Measurements from ENCODE around the gene EXOC4.

The EXOC4 gene

DNA sequence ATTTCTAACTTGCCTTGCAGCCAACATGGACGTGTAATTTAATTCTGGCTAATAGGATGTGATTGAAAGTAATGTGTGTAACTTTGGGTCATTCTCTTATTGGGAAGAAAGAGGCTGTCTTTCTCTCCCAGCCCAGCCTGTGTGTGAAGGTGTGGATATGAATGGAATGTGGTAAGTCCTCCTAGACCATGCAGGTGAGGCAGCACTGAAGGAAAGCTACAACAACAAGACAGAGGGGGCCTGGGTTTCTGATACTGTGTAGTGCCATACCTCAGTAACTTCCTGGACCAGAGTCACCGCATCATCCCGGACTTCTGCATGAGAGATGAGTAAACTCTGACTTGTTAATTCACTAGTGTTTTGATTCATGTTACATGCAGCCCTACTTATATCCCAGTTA, 237.0 kb downstream of the EXOC4 start:
- no peak overlapping the region for H3K27ac ChIP-seq (ENCODE audit: extremely low read depth, low read depth, low read length)
- CTCF ChIA-PET: no interaction called here
- POLR2A ChIA-PET: no interaction called here

DNA sequence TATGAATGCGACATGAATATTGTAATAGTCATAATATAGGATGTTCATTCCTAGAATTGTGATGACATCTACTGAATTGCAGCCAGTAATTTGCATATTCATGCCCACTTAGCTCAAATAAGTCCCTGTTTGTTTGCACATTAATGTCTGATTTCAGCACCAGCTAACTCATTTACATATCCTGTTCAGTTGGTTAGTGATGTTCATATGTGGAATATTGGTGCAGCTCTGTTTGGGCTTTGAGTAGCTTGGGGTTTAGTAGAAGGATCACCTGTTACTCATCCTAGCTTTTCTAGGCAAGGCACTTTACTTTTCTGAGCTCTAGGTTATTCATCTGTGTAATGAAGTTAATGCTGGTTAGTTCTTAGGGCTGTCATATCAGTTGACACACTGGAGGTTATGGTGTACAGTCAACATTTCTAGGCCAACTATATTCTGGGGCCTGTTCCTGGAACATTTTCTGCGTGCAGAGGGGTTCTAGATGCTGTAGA, 238.4 kb downstream of the EXOC4 start:
- POLR2A ChIA-PET: no interaction called here
- H3K36me3 ChIP-seq (ENCODE audit: control insufficient read depth in 2 of 2, insufficient read depth in 1 of 2, low read length in 2 of 2): no peaks in the 10 kb centered on the region
- H3K27ac ChIP-seq (ENCODE audit: extremely low read depth, low read depth, low read length): peak overlapping the region; percentile 70; the same call in 1 of the 2 replicates
- H3K4me3 ChIP-seq (ENCODE audit: low read depth, low read length): no peak overlapping the region
- CTCF ChIA-PET: no interaction called here
- H3K9me3 ChIP-seq (ENCODE audit: control insufficient read depth, insufficient read depth, low read depth, low read length): no peaks in the 10 kb centered on the region
- H3K4me1 ChIP-seq (ENCODE audit: control insufficient read depth, insufficient read depth, low read length): peaks cover 19% of the 10 kb centered on the region
- TF ChIP-seq SCRT2 (tag by site-specific recombination; IDR thresholded peaks at IDR 0.05): peak; percentile 83
- TF ChIP-seq, protein P1, sequence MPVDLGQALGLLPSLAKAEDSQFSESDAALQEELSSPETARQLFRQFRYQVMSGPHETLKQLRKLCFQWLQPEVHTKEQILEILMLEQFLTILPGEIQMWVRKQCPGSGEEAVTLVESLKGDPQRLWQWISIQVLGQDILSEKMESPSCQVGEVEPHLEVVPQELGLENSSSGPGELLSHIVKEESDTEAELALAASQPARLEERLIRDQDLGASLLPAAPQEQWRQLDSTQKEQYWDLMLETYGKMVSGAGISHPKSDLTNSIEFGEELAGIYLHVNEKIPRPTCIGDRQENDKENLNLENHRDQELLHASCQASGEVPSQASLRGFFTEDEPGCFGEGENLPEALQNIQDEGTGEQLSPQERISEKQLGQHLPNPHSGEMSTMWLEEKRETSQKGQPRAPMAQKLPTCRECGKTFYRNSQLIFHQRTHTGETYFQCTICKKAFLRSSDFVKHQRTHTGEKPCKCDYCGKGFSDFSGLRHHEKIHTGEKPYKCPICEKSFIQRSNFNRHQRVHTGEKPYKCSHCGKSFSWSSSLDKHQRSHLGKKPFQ (tag by site-specific recombination; IDR thresholded peaks at IDR 0.05): no peak
- TF ChIP-seq, protein P2, sequence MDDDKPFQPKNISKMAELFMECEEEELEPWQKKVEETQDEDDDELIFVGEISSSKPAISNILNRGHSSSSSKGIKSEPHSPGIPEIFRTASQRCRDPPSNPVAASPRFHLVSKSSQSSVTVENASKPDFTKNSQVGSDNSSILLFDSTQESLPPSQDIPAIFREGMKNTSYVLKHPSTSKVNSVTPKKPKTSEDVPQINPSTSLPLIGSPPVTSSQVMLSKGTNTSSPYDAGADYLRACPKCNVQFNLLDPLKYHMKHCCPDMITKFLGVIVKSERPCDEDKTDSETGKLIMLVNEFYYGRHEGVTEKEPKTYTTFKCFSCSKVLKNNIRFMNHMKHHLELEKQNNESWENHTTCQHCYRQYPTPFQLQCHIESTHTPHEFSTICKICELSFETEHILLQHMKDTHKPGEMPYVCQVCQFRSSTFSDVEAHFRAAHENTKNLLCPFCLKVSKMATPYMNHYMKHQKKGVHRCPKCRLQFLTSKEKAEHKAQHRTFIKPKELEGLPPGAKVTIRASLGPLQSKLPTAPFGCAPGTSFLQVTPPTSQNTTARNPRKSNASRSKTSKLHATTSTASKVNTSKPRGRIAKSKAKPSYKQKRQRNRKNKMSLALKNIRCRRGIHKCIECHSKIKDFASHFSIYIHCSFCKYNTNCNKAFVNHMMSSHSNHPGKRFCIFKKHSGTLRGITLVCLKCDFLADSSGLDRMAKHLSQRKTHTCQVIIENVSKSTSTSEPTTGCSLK (tag by site-specific recombination; IDR thresholded peaks at IDR 0.05): no peak
- TF ChIP-seq, protein P3, sequence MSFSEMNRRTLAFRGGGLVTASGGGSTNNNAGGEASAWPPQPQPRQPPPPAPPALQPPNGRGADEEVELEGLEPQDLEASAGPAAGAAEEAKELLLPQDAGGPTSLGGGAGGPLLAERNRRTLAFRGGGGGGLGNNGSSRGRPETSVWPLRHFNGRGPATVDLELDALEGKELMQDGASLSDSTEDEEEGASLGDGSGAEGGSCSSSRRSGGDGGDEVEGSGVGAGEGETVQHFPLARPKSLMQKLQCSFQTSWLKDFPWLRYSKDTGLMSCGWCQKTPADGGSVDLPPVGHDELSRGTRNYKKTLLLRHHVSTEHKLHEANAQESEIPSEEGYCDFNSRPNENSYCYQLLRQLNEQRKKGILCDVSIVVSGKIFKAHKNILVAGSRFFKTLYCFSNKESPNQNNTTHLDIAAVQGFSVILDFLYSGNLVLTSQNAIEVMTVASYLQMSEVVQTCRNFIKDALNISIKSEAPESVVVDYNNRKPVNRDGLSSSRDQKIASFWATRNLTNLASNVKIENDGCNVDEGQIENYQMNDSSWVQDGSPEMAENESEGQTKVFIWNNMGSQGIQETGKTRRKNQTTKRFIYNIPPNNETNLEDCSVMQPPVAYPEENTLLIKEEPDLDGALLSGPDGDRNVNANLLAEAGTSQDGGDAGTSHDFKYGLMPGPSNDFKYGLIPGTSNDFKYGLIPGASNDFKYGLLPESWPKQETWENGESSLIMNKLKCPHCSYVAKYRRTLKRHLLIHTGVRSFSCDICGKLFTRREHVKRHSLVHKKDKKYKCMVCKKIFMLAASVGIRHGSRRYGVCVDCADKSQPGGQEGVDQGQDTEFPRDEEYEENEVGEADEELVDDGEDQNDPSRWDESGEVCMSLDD (tag by site-specific recombination; IDR thresholded peaks at IDR 0.05): no peak
- TF ChIP-seq, protein P4, sequence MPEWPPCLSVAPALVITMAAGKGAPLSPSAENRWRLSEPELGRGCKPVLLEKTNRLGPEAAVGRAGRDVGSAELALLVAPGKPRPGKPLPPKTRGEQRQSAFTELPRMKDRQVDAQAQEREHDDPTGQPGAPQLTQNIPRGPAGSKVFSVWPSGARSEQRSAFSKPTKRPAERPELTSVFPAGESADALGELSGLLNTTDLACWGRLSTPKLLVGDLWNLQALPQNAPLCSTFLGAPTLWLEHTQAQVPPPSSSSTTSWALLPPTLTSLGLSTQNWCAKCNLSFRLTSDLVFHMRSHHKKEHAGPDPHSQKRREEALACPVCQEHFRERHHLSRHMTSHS (tag by site-specific recombination; IDR thresholded peaks at IDR 0.05): no peak
- TF ChIP-seq ZNF600 (tag by site-specific recombination; IDR thresholded peaks at IDR 0.05): no peak
- TF ChIP-seq, protein P5, sequence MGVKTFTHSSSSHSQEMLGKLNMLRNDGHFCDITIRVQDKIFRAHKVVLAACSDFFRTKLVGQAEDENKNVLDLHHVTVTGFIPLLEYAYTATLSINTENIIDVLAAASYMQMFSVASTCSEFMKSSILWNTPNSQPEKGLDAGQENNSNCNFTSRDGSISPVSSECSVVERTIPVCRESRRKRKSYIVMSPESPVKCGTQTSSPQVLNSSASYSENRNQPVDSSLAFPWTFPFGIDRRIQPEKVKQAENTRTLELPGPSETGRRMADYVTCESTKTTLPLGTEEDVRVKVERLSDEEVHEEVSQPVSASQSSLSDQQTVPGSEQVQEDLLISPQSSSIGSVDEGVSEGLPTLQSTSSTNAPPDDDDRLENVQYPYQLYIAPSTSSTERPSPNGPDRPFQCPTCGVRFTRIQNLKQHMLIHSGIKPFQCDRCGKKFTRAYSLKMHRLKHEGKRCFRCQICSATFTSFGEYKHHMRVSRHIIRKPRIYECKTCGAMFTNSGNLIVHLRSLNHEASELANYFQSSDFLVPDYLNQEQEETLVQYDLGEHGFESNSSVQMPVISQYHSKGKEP (tag by site-specific recombination; IDR thresholded peaks at IDR 0.05): no peak
- TF ChIP-seq, protein P6, sequence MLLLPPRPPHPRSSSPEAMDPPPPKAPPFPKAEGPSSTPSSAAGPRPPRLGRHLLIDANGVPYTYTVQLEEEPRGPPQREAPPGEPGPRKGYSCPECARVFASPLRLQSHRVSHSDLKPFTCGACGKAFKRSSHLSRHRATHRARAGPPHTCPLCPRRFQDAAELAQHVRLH (tag by site-specific recombination; IDR thresholded peaks at IDR 0.05): no peak
- no peak for TF ChIP-seq ZNF677 (tag by site-specific recombination; IDR thresholded peaks at IDR 0.05)
- no peak for TF ChIP-seq ZSCAN30 (tag by site-specific recombination; IDR thresholded peaks at IDR 0.05)
- TF ChIP-seq, protein P7, sequence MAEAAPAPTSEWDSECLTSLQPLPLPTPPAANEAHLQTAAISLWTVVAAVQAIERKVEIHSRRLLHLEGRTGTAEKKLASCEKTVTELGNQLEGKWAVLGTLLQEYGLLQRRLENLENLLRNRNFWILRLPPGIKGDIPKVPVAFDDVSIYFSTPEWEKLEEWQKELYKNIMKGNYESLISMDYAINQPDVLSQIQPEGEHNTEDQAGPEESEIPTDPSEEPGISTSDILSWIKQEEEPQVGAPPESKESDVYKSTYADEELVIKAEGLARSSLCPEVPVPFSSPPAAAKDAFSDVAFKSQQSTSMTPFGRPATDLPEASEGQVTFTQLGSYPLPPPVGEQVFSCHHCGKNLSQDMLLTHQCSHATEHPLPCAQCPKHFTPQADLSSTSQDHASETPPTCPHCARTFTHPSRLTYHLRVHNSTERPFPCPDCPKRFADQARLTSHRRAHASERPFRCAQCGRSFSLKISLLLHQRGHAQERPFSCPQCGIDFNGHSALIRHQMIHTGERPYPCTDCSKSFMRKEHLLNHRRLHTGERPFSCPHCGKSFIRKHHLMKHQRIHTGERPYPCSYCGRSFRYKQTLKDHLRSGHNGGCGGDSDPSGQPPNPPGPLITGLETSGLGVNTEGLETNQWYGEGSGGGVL (tag by site-specific recombination; IDR thresholded peaks at IDR 0.05): no peak
- TF ChIP-seq SCRT1 (tag by site-specific recombination; IDR thresholded peaks at IDR 0.05; ENCODE audit: borderline replicate concordance): peak; percentile 79

More for the DNA sequence above, 237.0 kb downstream of the EXOC4 start:
- Histone ChIP-seq H3K4me3 (ENCODE audit: low read depth, low read length) (no peak overlapping the region), H3K4me1 (ENCODE audit: control insufficient read depth, insufficient read depth, low read length) (peaks cover 19% of the 10 kb centered on the region), H3K36me3 (ENCODE audit: control insufficient read depth in 2 of 2, insufficient read depth in 1 of 2, low read length in 2 of 2) (no peaks in the 10 kb centered on the region), H3K9me3 (ENCODE audit: control insufficient read depth, insufficient read depth, low read depth, low read length) (no peaks in the 10 kb centered on the region)
- TF ChIP-seq HOXD13 (CRISPR knock-in tag; IDR thresholded peaks at IDR 0.05; ENCODE audit: borderline replicate concordance) (no peak), ZNF423 (tag by site-specific recombination; IDR thresholded peaks at IDR 0.05) (no peak), FEZF1 (tag by site-specific recombination; IDR thresholded peaks at IDR 0.05) (no peak), ZNF629 (tag by site-specific recombination; IDR thresholded peaks at IDR 0.05) (no peak), ZNF302 (tag by site-specific recombination; IDR thresholded peaks at IDR 0.05; ENCODE audit: low read depth) (no peak), ZNF776 (tag by site-specific recombination; IDR thresholded peaks at IDR 0.05; ENCODE audit: borderline replicate concordance) (no peak), ZNF785 (tag by site-specific recombination; IDR thresholded peaks at IDR 0.05) (no peak), ZNF610 (tag by site-specific recombination; IDR thresholded peaks at IDR 0.05; ENCODE audit: borderline replicate concordance) (no peak), ZNF2 (tag by site-specific recombination; IDR thresholded peaks at IDR 0.05) (no peak), HOXC10 (CRISPR knock-in tag; IDR thresholded peaks at IDR 0.05) (no peak)
- TF ChIP-seq, protein P6 (tag by site-specific recombination; IDR thresholded peaks at IDR 0.05): no peak
- TF ChIP-seq, protein P8, sequence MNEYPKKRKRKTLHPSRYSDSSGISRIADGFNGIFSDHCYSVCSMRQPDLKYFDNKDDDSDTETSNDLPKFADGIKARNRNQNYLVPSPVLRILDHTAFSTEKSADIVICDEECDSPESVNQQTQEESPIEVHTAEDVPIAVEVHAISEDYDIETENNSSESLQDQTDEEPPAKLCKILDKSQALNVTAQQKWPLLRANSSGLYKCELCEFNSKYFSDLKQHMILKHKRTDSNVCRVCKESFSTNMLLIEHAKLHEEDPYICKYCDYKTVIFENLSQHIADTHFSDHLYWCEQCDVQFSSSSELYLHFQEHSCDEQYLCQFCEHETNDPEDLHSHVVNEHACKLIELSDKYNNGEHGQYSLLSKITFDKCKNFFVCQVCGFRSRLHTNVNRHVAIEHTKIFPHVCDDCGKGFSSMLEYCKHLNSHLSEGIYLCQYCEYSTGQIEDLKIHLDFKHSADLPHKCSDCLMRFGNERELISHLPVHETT (tag by site-specific recombination; IDR thresholded peaks at IDR 0.05): no peak
